H1 (cell line): ENCODE measurements around the gene DAPK1.

Experiments used
- ATF3 ChIP-seq: IDR thresholded peaks from 2 replicates; pipeline ENCODE4 v1.6.1; 2011; ENCODE audit warnings: low read depth, mild to moderate bottlenecking, low read length; ENCODE audit not compliant: insufficient read depth
- CTCF ChIP-seq, 3 experiments: IDR thresholded peaks; 1 replicate in 2 of 3; 2 replicates in 1 of 3; pipeline versions ENCODE4 v1.5.1 to v1.6.1; 2011; ENCODE audit warnings: low read length in 3 of 3, mild to moderate bottlenecking in 3 of 3, inconsistent platforms in 2 of 3, low read depth in 1 of 3, moderate library complexity in 1 of 3; ENCODE audit not compliant: insufficient read depth in 1 of 3; ENCODE audit errors: control extremely low read depth in 1 of 3
- E2F6 ChIP-seq: IDR thresholded peaks from 2 replicates; pipeline ENCODE4 v1.6.1; 2012; ENCODE audit warnings: inconsistent platforms
- EZH2 ChIP-seq: fragments of 200-600 bp; sonication (generic); IDR thresholded peaks from 2 replicates; pipeline ENCODE4 v1.7.1; 2012; ENCODE audit warnings: low read depth, mild to moderate bottlenecking, moderate library complexity, low read length, inconsistent platforms; ENCODE audit not compliant: severe bottlenecking
- HDAC6 ChIP-seq: IDR thresholded peaks from one replicate; pipeline ENCODE4 v1.7.1; 2012; ENCODE audit warnings: low read depth, mild to moderate bottlenecking, inconsistent platforms, low read length, moderate library complexity
- MAX ChIP-seq: IDR thresholded peaks from 2 replicates; pipeline ENCODE4 v1.6.1; 2012; ENCODE audit warnings: inconsistent platforms
- POLR2AphosphoS5 ChIP-seq: IDR thresholded peaks from 2 replicates; pipeline ENCODE4 v1.6.1; 2011; ENCODE audit warnings: low read depth, low read length
- SIX5 ChIP-seq: IDR thresholded peaks from 2 replicates; pipeline ENCODE4 v1.6.1; 2011; ENCODE audit warnings: mild to moderate bottlenecking, low read depth, low read length
- SP1 ChIP-seq: IDR thresholded peaks from 2 replicates; pipeline ENCODE4 v1.6.1; 2011; ENCODE audit warnings: low read depth, low read length

GRCh38 chr9:87564111-87564510 is 66.4 kb downstream of the DAPK1 start:
- TF ChIP-seq E2F6 (no peak), HDAC6 (no peak), SP1 (no peak), MAX (no peak), ATF3 (no peak), EZH2 (no peak), SIX5 (no peak), CTCF (IDR thresholded peaks at IDR 0.05; ENCODE audit: control extremely low read depth in 1 of 3, insufficient read depth in 1 of 3, low read depth in 1 of 3, low read length in 3 of 3) (no peak), POLR2AphosphoS5 (no peak)
